Vagina (tissue), 2 donors: ENCODE results near the gene COX7A2. TPM values are rescaled to one million over a fixed set of nuclear protein-coding genes. Genes with fewer than 3 reads are reported as not detected.
A peak's percentile ranks its signal among the peaks of the same experiment; 100 is the strongest.

ENCODE experiments used
- DNase-seq, 2 donors: peaks; one replicate each; pipeline ENCODE4 v3.0.0-alpha.2; 2017; ENCODE audit errors: extremely low spot score in 2 of 2
- H3K27ac ChIP-seq: fragments of 200-600 bp; sonication (generic); one replicate; pipeline ENCODE4 v1.5.1; 2019
- H3K27me3 ChIP-seq: fragments of 200-600 bp; sonication (generic); one replicate; pipeline ENCODE4 v1.5.1; 2019
- H3K36me3 ChIP-seq, 2 donors: fragments of 200-600 bp; sonication (generic); one replicate each; pipeline ENCODE4 v1.5.1; 2017 to 2019
- H3K4me1 ChIP-seq: fragments of 200-600 bp; sonication (generic); one replicate; pipeline ENCODE4 v1.5.1; 2019
- H3K4me3 ChIP-seq, 2 donors: fragments of 200-600 bp; sonication (generic); 1 replicate in 1 of 2; 2 replicates in 1 of 2; pipeline ENCODE4 v1.5.1; 2016 to 2019
- H3K9me3 ChIP-seq: fragments of 200-600 bp; sonication (generic); one replicate; pipeline ENCODE4 v1.5.1; 2019
- POLR2A ChIP-seq, 2 donors: fragments of 450-650 bp; IDR thresholded peaks; one replicate each; pipeline ENCODE4 v1.6.1; 2017; ENCODE audit warnings: antibody characterized with exemption in 2 of 2, mild to moderate bottlenecking in 2 of 2, moderate library complexity in 2 of 2
- POLR2AphosphoS5 ChIP-seq, 2 donors: sonication (generic); formaldehyde crosslinking; IDR thresholded peaks; one replicate each; pipeline ENCODE4 v1.9.0; 2017; ENCODE audit warnings: antibody characterized with exemption in 2 of 2, mild to moderate bottlenecking in 2 of 2, low read depth in 1 of 2; ENCODE audit not compliant: insufficient read depth in 1 of 2
- intact Hi-C: fragments of 100-400 bp; cut with DNase I; formaldehyde crosslinking; loops from one replicate; pipeline ENCODE4 v1.15.1; 2023
- total RNA-seq: library from RNA; depleted of rRNA; stranded (reverse); fragments of >200 nt; gene quantifications from one replicate; pipeline ENCODE4 v1.2.3, GENCODE V29; 2016
- TF ChIP-seq, protein P1 (sequence below), 3 experiments: fragments of 450-650 bp in 2 of 3; fragments of 200-600 bp in 1 of 3; sonication (generic) in 1 of 3; IDR thresholded peaks; one replicate each; pipeline ENCODE4 v1.5.1; 2017 to 2019; ENCODE audit warnings: antibody characterized with exemption in 3 of 3, mild to moderate bottlenecking in 2 of 3, moderate library complexity in 2 of 3

The COX7A2 gene, protein sequence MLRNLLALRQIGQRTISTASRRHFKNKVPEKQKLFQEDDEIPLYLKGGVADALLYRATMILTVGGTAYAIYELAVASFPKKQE
- 286 TPM for total RNA-seq

- Histone ChIP-seq H3K27ac (peak within 1 kb of the TSS; percentile 89), H3K27me3 (no peaks in the 10 kb centered on the region), H3K4me1 (peaks cover 32% of the 10 kb centered on the region), H3K36me3 (peaks cover 0 to 17% of the 10 kb centered on the region in 2 donors), H3K9me3 (no peaks in the 10 kb centered on the region), H3K4me3 (peak within 1 kb of the TSS; percentile 70 to 77)
- DNase-seq: peak in 1 of 2 donors; percentile 96
- TF ChIP-seq, protein P1, sequence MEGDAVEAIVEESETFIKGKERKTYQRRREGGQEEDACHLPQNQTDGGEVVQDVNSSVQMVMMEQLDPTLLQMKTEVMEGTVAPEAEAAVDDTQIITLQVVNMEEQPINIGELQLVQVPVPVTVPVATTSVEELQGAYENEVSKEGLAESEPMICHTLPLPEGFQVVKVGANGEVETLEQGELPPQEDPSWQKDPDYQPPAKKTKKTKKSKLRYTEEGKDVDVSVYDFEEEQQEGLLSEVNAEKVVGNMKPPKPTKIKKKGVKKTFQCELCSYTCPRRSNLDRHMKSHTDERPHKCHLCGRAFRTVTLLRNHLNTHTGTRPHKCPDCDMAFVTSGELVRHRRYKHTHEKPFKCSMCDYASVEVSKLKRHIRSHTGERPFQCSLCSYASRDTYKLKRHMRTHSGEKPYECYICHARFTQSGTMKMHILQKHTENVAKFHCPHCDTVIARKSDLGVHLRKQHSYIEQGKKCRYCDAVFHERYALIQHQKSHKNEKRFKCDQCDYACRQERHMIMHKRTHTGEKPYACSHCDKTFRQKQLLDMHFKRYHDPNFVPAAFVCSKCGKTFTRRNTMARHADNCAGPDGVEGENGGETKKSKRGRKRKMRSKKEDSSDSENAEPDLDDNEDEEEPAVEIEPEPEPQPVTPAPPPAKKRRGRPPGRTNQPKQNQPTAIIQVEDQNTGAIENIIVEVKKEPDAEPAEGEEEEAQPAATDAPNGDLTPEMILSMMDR (IDR thresholded peaks at IDR 0.05): no peak
- TF ChIP-seq POLR2AphosphoS5 (IDR thresholded peaks at IDR 0.05; ENCODE audit: insufficient read depth in 1 of 2, low read depth in 1 of 2) (peak; percentile 92 to 95), POLR2A (IDR thresholded peaks at IDR 0.05) (peak in 1 of 2 donors; percentile 65)
- intact Hi-C loops: no loop called here
These were observed at the start of gene COX7A2 for GRCh38 chr6:75243333-75244062. COX7A2 (minus strand) TSS chr6:75243801; CDS start chr6:75243734, 67 bp downstream.

- Histone ChIP-seq H3K36me3 (no peaks in the 10 kb centered on the region), H3K9me3 (no peaks in the 10 kb centered on the region), H3K4me1 (no peaks in the 10 kb centered on the region), H3K4me3 (no peak overlapping the region), H3K27me3 (no peaks in the 10 kb centered on the region), H3K27ac (no peak overlapping the region)
- TF ChIP-seq, protein P1 (IDR thresholded peaks at IDR 0.05): no peak
- no peak for TF ChIP-seq POLR2A (IDR thresholded peaks at IDR 0.05)
- TF ChIP-seq POLR2AphosphoS5 (IDR thresholded peaks at IDR 0.05; ENCODE audit: insufficient read depth in 1 of 2, low read depth in 1 of 2): no peak
- intact Hi-C loops: no loop called here
- no peak for DNase-seq
These were observed 49.0 kb upstream of the COX7A2 start for GRCh38 chr6:75292555-75292954.

GRCh38 chr6:75291744-75292143, 48.1 kb upstream of the COX7A2 start:
- TF ChIP-seq POLR2AphosphoS5 (IDR thresholded peaks at IDR 0.05; ENCODE audit: insufficient read depth in 1 of 2, low read depth in 1 of 2): no peak
- TF ChIP-seq, protein P1 (IDR thresholded peaks at IDR 0.05): no peak
- no peak for TF ChIP-seq POLR2A (IDR thresholded peaks at IDR 0.05)

GRCh38 chr6:75291331-75291730, 47.7 kb upstream of the COX7A2 start:
- intact Hi-C loops: no loop called here
- Histone ChIP-seq H3K27ac (no peak overlapping the region), H3K4me1 (peaks cover 11% of the 10 kb centered on the region), H3K9me3 (no peaks in the 10 kb centered on the region), H3K4me3 (no peak overlapping the region), H3K27me3 (no peaks in the 10 kb centered on the region), H3K36me3 (no peaks in the 10 kb centered on the region)
- no peak for DNase-seq
- TF ChIP-seq, protein P1 (IDR thresholded peaks at IDR 0.05): no peak
- TF ChIP-seq POLR2A (IDR thresholded peaks at IDR 0.05) (no peak), POLR2AphosphoS5 (IDR thresholded peaks at IDR 0.05; ENCODE audit: insufficient read depth in 1 of 2, low read depth in 1 of 2) (no peak)

More at GRCh38 chr6:75291744-75292143, 48.1 kb upstream of the COX7A2 start:
- intact Hi-C loops: no loop called here
- no peaks in the 10 kb centered on the region for H3K9me3 ChIP-seq
- peaks cover 7% of the 10 kb centered on the region for H3K4me1 ChIP-seq
- DNase-seq: no peak
- no peak overlapping the region for H3K4me3 ChIP-seq
- H3K36me3 ChIP-seq: no peaks in the 10 kb centered on the region
- H3K27ac ChIP-seq: no peak overlapping the region
- H3K27me3 ChIP-seq: no peaks in the 10 kb centered on the region
